OCI-LY7 (cell line): Measurements from ENCODE around the gene QPCTL. TPM values are rescaled to one million over a fixed set of nuclear protein-coding genes. Genes with fewer than 3 reads are reported as not detected.
"Not testable (repeated sequence)": the region's sequence is repeated elsewhere in the genome, so short reads cannot be mapped to it uniquely, and the experiment has no call there.

Experiments used
- BruUV-seq: library from RNA; stranded (reverse); fragments of 400-500 nt; replicated peaks from 2 replicates; lab custom pipeline; 2021; lab: Mats Ljungman, UMichigan
- CTCF ChIA-PET: fragments of 300-600 bp; sonication (Branson Sonifier 250); formaldehyde crosslinking; loops from one replicate; lab custom pipeline; 2022; ENCODE audit warnings: antibody characterized with exemption; ENCODE audit not compliant: unreplicated experiment; lab: Charles Lee
- POLR2A ChIA-PET: fragments of 300-600 bp; sonication (Branson Sonifier 250); formaldehyde crosslinking; loops from one replicate; lab custom pipeline; 2022; ENCODE audit warnings: antibody characterized with exemption; lab: Charles Lee
- DNase-seq: peaks from one replicate; pipeline ENCODE4 v3.0.0-alpha.2; 2015; ENCODE audit warnings: low spot score
- H2AFZ ChIP-seq: fragments of 200-600 bp; sonication (generic), shearing (Covaris generic); 2 replicates; pipeline ENCODE4 v1.6.1; 2014; ENCODE audit warnings: mild to moderate bottlenecking, antibody characterized with exemption, low read length, moderate library complexity
- H3K27ac ChIP-seq: fragments of 200-600 bp; sonication (generic); 2 replicates; pipeline ENCODE4 v1.5.1; 2014; ENCODE audit warnings: mixed run types, low read depth, mild to moderate bottlenecking, moderate library complexity, low read length, inconsistent platforms; ENCODE audit not compliant: poor library complexity, severe bottlenecking
- H3K36me3 ChIP-seq: fragments of 200-600 bp; sonication (generic); 2 replicates; pipeline ENCODE4 v1.6.1; 2014; ENCODE audit warnings: mild to moderate bottlenecking, antibody characterized with exemption, low read length, moderate library complexity, mixed read lengths; ENCODE audit not compliant: insufficient read depth
- H3K4me1 ChIP-seq: fragments of 200-600 bp; sonication (generic); 2 replicates; pipeline ENCODE4 v1.5.1; 2014; ENCODE audit warnings: mild to moderate bottlenecking, low read length; ENCODE audit not compliant: insufficient read depth, poor library complexity, severe bottlenecking
- H3K4me2 ChIP-seq: fragments of 200-600 bp; sonication (generic); 2 replicates; pipeline ENCODE4 v1.6.1; 2014; ENCODE audit warnings: mild to moderate bottlenecking, low read length
- H3K4me3 ChIP-seq: fragments of 200-600 bp; sonication (generic); 2 replicates; pipeline ENCODE4 v1.5.1; 2014; ENCODE audit warnings: mild to moderate bottlenecking, low read depth, low read length; ENCODE audit not compliant: poor library complexity, severe bottlenecking
- H3K79me2 ChIP-seq: fragments of 200-600 bp; sonication (generic); 2 replicates; pipeline ENCODE4 v1.6.1; 2016; ENCODE audit warnings: low read depth, mild to moderate bottlenecking, low read length, moderate library complexity, mixed read lengths; ENCODE audit not compliant: insufficient read depth
- H3K9me2 ChIP-seq: fragments of 200-600 bp; sonication (generic); 2 replicates; pipeline ENCODE4 v1.6.1; 2016; ENCODE audit warnings: mild to moderate bottlenecking, low read length, mixed read lengths; ENCODE audit not compliant: insufficient read depth
- H3K9me3 ChIP-seq: fragments of 200-600 bp; sonication (generic); 2 replicates; pipeline ENCODE4 v1.6.1; 2014; ENCODE audit warnings: mild to moderate bottlenecking, mixed run types, low read length, mixed read lengths
- H4K20me1 ChIP-seq: fragments of 200-600 bp; sonication (generic); 2 replicates; pipeline ENCODE4 v1.6.1; 2014; ENCODE audit warnings: mild to moderate bottlenecking, antibody characterized with exemption, low read length, moderate library complexity, mixed read lengths; ENCODE audit not compliant: insufficient read depth
- CTCF ChIP-seq: fragments of 200-600 bp; sonication (generic); conservative IDR thresholded peaks from 2 replicates; pipeline ENCODE4 v1.5.1; 2014; ENCODE audit warnings: mild to moderate bottlenecking, antibody characterized with exemption, low read length, moderate library complexity, mixed read lengths
- EZH2phosphoT487 ChIP-seq: fragments of 200-600 bp; sonication (generic); IDR thresholded peaks from 2 replicates; pipeline ENCODE4 v1.6.1; 2018; ENCODE audit warnings: low read depth, borderline replicate concordance, mild to moderate bottlenecking, mixed run types, antibody characterized with exemption, low read length, moderate library complexity, mixed read lengths
- intact Hi-C: fragments of 100-400 bp; cut with micrococcal nuclease; formaldehyde crosslinking; loops from one replicate; pipeline ENCODE4 v1.10.0; 2022; ENCODE audit not compliant: unreplicated experiment
- total RNA-seq, 2 experiments: library from RNA; depleted of rRNA in 1 of 2; stranded (reverse); fragments of >200 nt in 1 of 2; shearing (Covaris generic) in 1 of 2; gene quantifications; 2 replicates each; pipeline ENCODE4 v1.2.3, GENCODE V29; 2014 to 2022

Gene QPCTL
- total RNA-seq, 2 experiments from 2014 or later = 24.8 to 26.3 TPM

- H3K4me1 ChIP-seq = peaks cover 29% of the 10 kb centered on the region
- DNase-seq = peak; percentile 99
- peak overlapping the region; percentile 47; the same call in 1 of the 2 replicates for H2AFZ ChIP-seq
- no peak for TF ChIP-seq EZH2phosphoT487
- peak; percentile 55 for TF ChIP-seq CTCF
- no peaks in the 10 kb centered on the region for H4K20me1 ChIP-seq
- H3K36me3 ChIP-seq = peaks cover 21% of the 10 kb centered on the region
- ChIA-PET CTCF (no interaction called here), POLR2A (interaction anchor here (0.6 to 3.4 kb wide), 11 partner anchors 9 to 317 kb away, joined by 3 to 13 read pairs (median 4); partner anchors contain the start of genes FBXO46, MEIOSIN, QPCTL and SIX5)
- peaks cover 33% of the 10 kb centered on the region for H3K79me2 ChIP-seq
- H3K9me3 ChIP-seq = no peaks in the 10 kb centered on the region
- intact Hi-C loops = no loop called here
- no peaks in the 10 kb centered on the region for H3K9me2 ChIP-seq
- H3K27ac ChIP-seq = peak overlapping the region; percentile 71
- BruUV-seq = no TSS peak
- peak overlapping the region; percentile 87 for H3K4me3 ChIP-seq
- H3K4me2 ChIP-seq = peak overlapping the region; percentile 91
Observed at GRCh38 chr19:45717131-45717982, 24.9 kb downstream of the QPCTL start.

GRCh38 chr19:45717983-45718650 lies 25.7 kb downstream of the QPCTL start:
- ChIA-PET CTCF (interaction anchor here (1.3 kb wide), 1 partner anchor 25 kb away, joined by 4 read pairs; the partner anchor contains the start of gene QPCTL), POLR2A (interaction anchor here (0.9 to 3.4 kb wide), 3 partner anchors 12 to 51 kb away, joined by 3 to 13 read pairs (median 4); partner anchors contain the start of genes FBXO46 and SIX5)
- H3K4me1 ChIP-seq = peaks cover 29% of the 10 kb centered on the region
- no peaks in the 10 kb centered on the region for H3K9me3 ChIP-seq
- no TSS peak for BruUV-seq
- intact Hi-C loops = no loop called here
- H4K20me1 ChIP-seq = no peaks in the 10 kb centered on the region
- no peak for DNase-seq
- peak overlapping the region; percentile 91 for H3K4me2 ChIP-seq
- H3K4me3 ChIP-seq = peak overlapping the region; percentile 87
- peak overlapping the region; percentile 71 for H3K27ac ChIP-seq
- H3K36me3 ChIP-seq = peaks cover 25% of the 10 kb centered on the region
- TF ChIP-seq CTCF = no peak
- no peak for TF ChIP-seq EZH2phosphoT487
- peaks cover 33% of the 10 kb centered on the region for H3K79me2 ChIP-seq
- peak overlapping the region; percentile 33; the same call in 1 of the 2 replicates for H2AFZ ChIP-seq
- H3K9me2 ChIP-seq = no peaks in the 10 kb centered on the region

- Histone ChIP-seq H3K4me1 (peaks cover 25% of the 10 kb centered on the region), H3K36me3 (peaks cover 34% of the 10 kb centered on the region), H3K79me2 (peaks cover 30% of the 10 kb centered on the region)
- DNase-seq, CTCF ChIA-PET, H3K9me2 ChIP-seq, intact Hi-C loops, H3K9me3 ChIP-seq, H3K4me3 ChIP-seq, H3K27ac ChIP-seq, H2AFZ ChIP-seq, H4K20me1 ChIP-seq, BruUV-seq, H3K4me2 ChIP-seq: not testable (repeated sequence)
- POLR2A ChIA-PET = interaction anchor here (0.6 to 0.7 kb wide), 3 partner anchors 13 to 253 kb away, joined by 3 to 5 read pairs (median 3); no protein-coding TSS in a partner anchor
Observed at GRCh38 chr19:45720065-45720464, 27.6 kb downstream of the QPCTL start.

GRCh38 chr19:45728683-45729082 lies 36.2 kb downstream of the QPCTL start:
- H3K27ac ChIP-seq, CTCF ChIA-PET, H3K9me2 ChIP-seq, H4K20me1 ChIP-seq, POLR2A ChIA-PET, intact Hi-C loops, H3K4me3 ChIP-seq, H3K9me3 ChIP-seq, BruUV-seq, H3K36me3 ChIP-seq, H3K4me2 ChIP-seq, DNase-seq, H2AFZ ChIP-seq: not testable (repeated sequence)
- Histone ChIP-seq H3K79me2 (peaks cover 33% of the 10 kb centered on the region; the same call in 1 of the 2 replicates), H3K4me1 (peaks cover 11% of the 10 kb centered on the region)
